Measurements from ENCODE around the gene LTBP2. TPM values are rescaled to one million over a fixed set of nuclear protein-coding genes. Genes with fewer than 3 reads are reported as not detected.

The LTBP2 gene
- total and polyA plus RNA-seq, 2 experiments from 2014 or later = 2.0 to 5.4 TPM

GRCh38 chr14:74522740-74523139, 89.3 kb downstream of the LTBP2 start:
- Histone ChIP-seq H3K4me3 (no peak overlapping the region), H3K27me3 (no peaks in the 10 kb centered on the region), H3K36me3 (no peaks in the 10 kb centered on the region), H3K27ac (no peak overlapping the region), H3K4me1 (ENCODE audit: low read depth) (no peaks in the 10 kb centered on the region), H3K9me3 (ENCODE audit: low read depth) (no peaks in the 10 kb centered on the region)
- TF ChIP-seq, protein P1, sequence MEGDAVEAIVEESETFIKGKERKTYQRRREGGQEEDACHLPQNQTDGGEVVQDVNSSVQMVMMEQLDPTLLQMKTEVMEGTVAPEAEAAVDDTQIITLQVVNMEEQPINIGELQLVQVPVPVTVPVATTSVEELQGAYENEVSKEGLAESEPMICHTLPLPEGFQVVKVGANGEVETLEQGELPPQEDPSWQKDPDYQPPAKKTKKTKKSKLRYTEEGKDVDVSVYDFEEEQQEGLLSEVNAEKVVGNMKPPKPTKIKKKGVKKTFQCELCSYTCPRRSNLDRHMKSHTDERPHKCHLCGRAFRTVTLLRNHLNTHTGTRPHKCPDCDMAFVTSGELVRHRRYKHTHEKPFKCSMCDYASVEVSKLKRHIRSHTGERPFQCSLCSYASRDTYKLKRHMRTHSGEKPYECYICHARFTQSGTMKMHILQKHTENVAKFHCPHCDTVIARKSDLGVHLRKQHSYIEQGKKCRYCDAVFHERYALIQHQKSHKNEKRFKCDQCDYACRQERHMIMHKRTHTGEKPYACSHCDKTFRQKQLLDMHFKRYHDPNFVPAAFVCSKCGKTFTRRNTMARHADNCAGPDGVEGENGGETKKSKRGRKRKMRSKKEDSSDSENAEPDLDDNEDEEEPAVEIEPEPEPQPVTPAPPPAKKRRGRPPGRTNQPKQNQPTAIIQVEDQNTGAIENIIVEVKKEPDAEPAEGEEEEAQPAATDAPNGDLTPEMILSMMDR (IDR thresholded peaks at IDR 0.05; ENCODE audit: low read depth, low read length) = no peak
- no peak for DNase-seq (ENCODE audit: low read depth in 1 of 2, low spot score in 1 of 2)

DNA sequence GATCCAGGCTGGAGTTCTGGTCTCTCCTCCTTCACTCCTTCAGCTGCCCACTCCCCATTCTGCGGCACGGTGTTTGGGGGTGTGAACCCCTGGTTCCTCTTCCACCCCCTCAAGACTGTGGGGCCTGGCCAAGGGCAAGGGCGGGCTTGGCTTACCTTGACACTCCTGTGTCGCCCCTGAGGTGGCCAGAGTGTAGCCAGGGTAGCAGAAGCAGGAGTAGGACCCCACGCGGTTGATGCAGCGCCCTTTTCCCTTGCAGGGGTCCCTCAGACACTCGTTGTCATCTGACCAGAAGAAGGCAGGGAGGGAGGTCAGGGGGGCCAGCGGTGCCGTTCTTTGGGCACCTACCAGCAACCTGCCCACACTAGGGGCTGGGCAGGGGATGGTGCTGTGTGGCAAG, 90.3 kb downstream of the LTBP2 start:
- Histone ChIP-seq H3K36me3 (no peaks in the 10 kb centered on the region), H3K27ac (no peak overlapping the region), H3K4me1 (ENCODE audit: low read depth) (no peaks in the 10 kb centered on the region), H3K9me3 (ENCODE audit: low read depth) (no peaks in the 10 kb centered on the region), H3K27me3 (no peaks in the 10 kb centered on the region), H3K4me3 (no peak overlapping the region)
- TF ChIP-seq, protein P1 (IDR thresholded peaks at IDR 0.05; ENCODE audit: low read depth, low read length) = no peak
- DNase-seq (ENCODE audit: low read depth in 1 of 2, low spot score in 1 of 2) = no peak

DNA sequence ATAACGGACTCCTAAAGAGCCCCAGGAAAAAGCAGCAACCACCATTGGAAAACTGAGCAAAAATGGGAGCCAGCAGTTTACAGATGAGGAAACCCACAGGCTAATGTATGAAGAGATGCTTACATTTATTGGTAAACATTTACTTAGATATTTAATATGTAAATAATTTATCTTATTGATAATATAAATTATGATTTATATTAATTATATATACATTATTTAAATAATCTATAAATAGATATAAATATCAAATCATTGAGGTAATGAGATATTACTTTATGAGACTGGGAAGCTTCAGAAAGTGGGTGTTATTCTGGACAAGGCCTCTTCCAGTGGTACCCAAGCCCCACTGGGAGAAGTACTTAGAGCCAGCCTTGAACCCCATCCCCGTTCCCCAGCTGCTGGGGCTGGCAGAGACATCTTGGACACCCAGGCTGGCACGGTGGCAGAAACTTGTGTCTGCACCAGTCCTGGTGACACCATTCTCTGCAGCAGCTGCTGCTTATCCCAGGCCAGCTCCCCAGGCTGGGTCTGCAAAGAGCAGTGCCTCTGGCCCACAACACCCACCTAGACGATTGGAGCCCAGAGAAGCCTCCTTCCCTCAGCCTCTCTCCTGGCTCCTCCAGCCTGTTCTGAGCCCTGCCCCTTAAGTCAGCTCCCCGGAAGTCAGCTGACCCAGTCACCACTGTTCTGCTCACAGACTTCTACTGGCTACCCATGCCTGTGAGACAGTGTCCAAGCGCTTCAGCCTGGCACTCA, 92.5 kb downstream of the LTBP2 start:
- DNase-seq (ENCODE audit: low read depth in 1 of 2, low spot score in 1 of 2) = no peak
- H3K4me1 ChIP-seq (ENCODE audit: low read depth) = no peaks in the 10 kb centered on the region
- H3K4me3 ChIP-seq = no peak overlapping the region
- TF ChIP-seq, protein P1 (IDR thresholded peaks at IDR 0.05; ENCODE audit: low read depth, low read length) = no peak
- H3K27ac ChIP-seq = no peak overlapping the region
- no peaks in the 10 kb centered on the region for H3K9me3 ChIP-seq (ENCODE audit: low read depth)
- no peaks in the 10 kb centered on the region for H3K36me3 ChIP-seq
- no peaks in the 10 kb centered on the region for H3K27me3 ChIP-seq

- TF ChIP-seq, protein P1 (IDR thresholded peaks at IDR 0.05; ENCODE audit: low read depth, low read length) = no peak
- Histone ChIP-seq H3K27ac (no peak overlapping the region), H3K9me3 (ENCODE audit: low read depth) (no peaks in the 10 kb centered on the region), H3K36me3 (no peaks in the 10 kb centered on the region), H3K4me3 (no peak overlapping the region), H3K4me1 (ENCODE audit: low read depth) (no peaks in the 10 kb centered on the region), H3K27me3 (no peaks in the 10 kb centered on the region)
- DNase-seq (ENCODE audit: low read depth in 1 of 2, low spot score in 1 of 2) = no peak
These were observed 93.8 kb downstream of the LTBP2 start for GRCh38 chr14:74518221-74518620.

GRCh38 chr14:74517731-74518130, 94.3 kb downstream of the LTBP2 start:
- Histone ChIP-seq H3K9me3 (ENCODE audit: low read depth) (no peaks in the 10 kb centered on the region), H3K4me1 (ENCODE audit: low read depth) (no peaks in the 10 kb centered on the region), H3K36me3 (no peaks in the 10 kb centered on the region), H3K27me3 (no peaks in the 10 kb centered on the region), H3K4me3 (no peak overlapping the region), H3K27ac (no peak overlapping the region)
- TF ChIP-seq, protein P1 (IDR thresholded peaks at IDR 0.05; ENCODE audit: low read depth, low read length) = no peak
- DNase-seq (ENCODE audit: low read depth in 1 of 2, low spot score in 1 of 2) = no peak
